MG63 (cell line): ENCODE measurements around the gene THSD7A. TPM values are rescaled to one million over a fixed set of nuclear protein-coding genes. Genes with fewer than 3 reads are reported as not detected.

ENCODE experiments used
- DNase-seq: peaks from one replicate; pipeline ENCODE4 v3.0.0-alpha.2; 2020
- H3K27me3 ChIP-seq: fragments of 250-450 bp; sonication (Bioruptor Pico); 2 replicates; pipeline ENCODE4 v1.5.1; 2020; ENCODE audit warnings: mild to moderate bottlenecking, moderate library complexity
- H3K36me3 ChIP-seq: fragments of 250-450 bp; sonication (Bioruptor Pico); 2 replicates; pipeline ENCODE4 v1.5.1; 2020; ENCODE audit warnings: mild to moderate bottlenecking, moderate library complexity
- H3K4me3 ChIP-seq: fragments of 250-450 bp; sonication (Bioruptor Pico); 2 replicates; pipeline ENCODE4 v1.5.1; 2020; ENCODE audit warnings: mild to moderate bottlenecking, moderate library complexity
- H3K9me3 ChIP-seq: fragments of 250-450 bp; sonication (Bioruptor Pico); 2 replicates; pipeline ENCODE4 v1.5.1; 2020; ENCODE audit warnings: mild to moderate bottlenecking, moderate library complexity
- total RNA-seq: library from RNA; depleted of rRNA; stranded (reverse); fragments of >200 nt; shearing (Covaris generic); gene quantifications from 2 replicates; pipeline ENCODE4 v1.2.3, GENCODE V29; 2014; ENCODE audit warnings: low replicate concordance

THSD7A gene
- total RNA-seq, 1 experiment from 2014 or later: not detected

- H3K9me3 ChIP-seq: no peaks in the 10 kb centered on the region
- DNase-seq: no peak
- H3K36me3 ChIP-seq: no peaks in the 10 kb centered on the region
- H3K27me3 ChIP-seq: no peaks in the 10 kb centered on the region
- H3K4me3 ChIP-seq: no peak overlapping the region
Observed at GRCh38 chr7:11601761-11602160, 230.2 kb downstream of the THSD7A start.

- H3K4me3 ChIP-seq: no peak overlapping the region
- no peak for DNase-seq
- no peaks in the 10 kb centered on the region for H3K9me3 ChIP-seq
- no peaks in the 10 kb centered on the region for H3K27me3 ChIP-seq
- H3K36me3 ChIP-seq: no peaks in the 10 kb centered on the region
Observed at GRCh38 chr7:11593322-11593721, 238.7 kb downstream of the THSD7A start.

- Histone ChIP-seq H3K27me3 (no peaks in the 10 kb centered on the region), H3K36me3 (no peaks in the 10 kb centered on the region), H3K9me3 (no peaks in the 10 kb centered on the region), H3K4me3 (no peak overlapping the region)
- no peak for DNase-seq
Observed at GRCh38 chr7:11592699-11593098, 239.3 kb downstream of the THSD7A start.

GRCh38 chr7:11591943-11592342 is 240.1 kb downstream of the THSD7A start:
- Histone ChIP-seq H3K9me3 (no peaks in the 10 kb centered on the region), H3K36me3 (no peaks in the 10 kb centered on the region), H3K4me3 (no peak overlapping the region), H3K27me3 (no peaks in the 10 kb centered on the region)
- DNase-seq: no peak

- Histone ChIP-seq H3K36me3 (no peaks in the 10 kb centered on the region), H3K4me3 (no peak overlapping the region), H3K27me3 (no peaks in the 10 kb centered on the region), H3K9me3 (no peaks in the 10 kb centered on the region)
- DNase-seq: no peak
Observed at GRCh38 chr7:11591055-11591633, 240.9 kb downstream of the THSD7A start.

- DNase-seq: no peak
- Histone ChIP-seq H3K27me3 (no peaks in the 10 kb centered on the region), H3K4me3 (no peak overlapping the region), H3K9me3 (no peaks in the 10 kb centered on the region), H3K36me3 (no peaks in the 10 kb centered on the region)
Observed at GRCh38 chr7:11589251-11589650, 242.7 kb downstream of the THSD7A start.

- no peak for DNase-seq
- H3K27me3 ChIP-seq: no peaks in the 10 kb centered on the region
Observed at GRCh38 chr7:11587814-11588213, 244.2 kb downstream of the THSD7A start.

GRCh38 chr7:11587048-11587447 is 244.9 kb downstream of the THSD7A start:
- Histone ChIP-seq H3K36me3 (no peaks in the 10 kb centered on the region), H3K27me3 (no peaks in the 10 kb centered on the region), H3K9me3 (no peaks in the 10 kb centered on the region), H3K4me3 (no peak overlapping the region)
- DNase-seq: no peak

More at GRCh38 chr7:11587814-11588213, 244.2 kb downstream of the THSD7A start:
- Histone ChIP-seq H3K4me3 (no peak overlapping the region), H3K36me3 (no peaks in the 10 kb centered on the region), H3K9me3 (no peaks in the 10 kb centered on the region)

GRCh38 chr7:11584406-11585031 is 247.5 kb downstream of the THSD7A start:
- Histone ChIP-seq H3K27me3 (no peaks in the 10 kb centered on the region), H3K36me3 (no peaks in the 10 kb centered on the region), H3K9me3 (no peaks in the 10 kb centered on the region), H3K4me3 (no peak overlapping the region)
- no peak for DNase-seq

GRCh38 chr7:11579141-11579540 is 252.9 kb downstream of the THSD7A start:
- no peak for DNase-seq
- no peak overlapping the region for H3K4me3 ChIP-seq
- no peaks in the 10 kb centered on the region for H3K36me3 ChIP-seq
- H3K9me3 ChIP-seq: no peaks in the 10 kb centered on the region
- H3K27me3 ChIP-seq: no peaks in the 10 kb centered on the region

- DNase-seq: no peak
- Histone ChIP-seq H3K4me3 (no peak overlapping the region), H3K9me3 (no peaks in the 10 kb centered on the region), H3K27me3 (no peaks in the 10 kb centered on the region), H3K36me3 (no peaks in the 10 kb centered on the region)
Observed at GRCh38 chr7:11576310-11576709, 255.7 kb downstream of the THSD7A start.

- no peaks in the 10 kb centered on the region for H3K9me3 ChIP-seq
- no peak for DNase-seq
- H3K4me3 ChIP-seq: no peak overlapping the region
- H3K36me3 ChIP-seq: no peaks in the 10 kb centered on the region
- H3K27me3 ChIP-seq: no peaks in the 10 kb centered on the region
Observed at GRCh38 chr7:11573128-11573750, 258.8 kb downstream of the THSD7A start.

- Histone ChIP-seq H3K27me3 (no peaks in the 10 kb centered on the region), H3K9me3 (no peaks in the 10 kb centered on the region), H3K4me3 (no peak overlapping the region), H3K36me3 (no peaks in the 10 kb centered on the region)
- no peak for DNase-seq
Observed at GRCh38 chr7:11570922-11571550, 261.0 kb downstream of the THSD7A start.

- no peaks in the 10 kb centered on the region for H3K27me3 ChIP-seq
- no peaks in the 10 kb centered on the region for H3K36me3 ChIP-seq
- no peak for DNase-seq
- no peak overlapping the region for H3K4me3 ChIP-seq
- no peaks in the 10 kb centered on the region for H3K9me3 ChIP-seq
Observed at GRCh38 chr7:11570205-11570604, 261.8 kb downstream of the THSD7A start.

- no peak for DNase-seq
- Histone ChIP-seq H3K4me3 (no peak overlapping the region), H3K27me3 (no peaks in the 10 kb centered on the region), H3K9me3 (no peaks in the 10 kb centered on the region), H3K36me3 (no peaks in the 10 kb centered on the region)
Observed at GRCh38 chr7:11567571-11567970, 264.4 kb downstream of the THSD7A start.

- H3K36me3 ChIP-seq: no peaks in the 10 kb centered on the region
- no peaks in the 10 kb centered on the region for H3K27me3 ChIP-seq
- H3K4me3 ChIP-seq: no peak overlapping the region
- H3K9me3 ChIP-seq: no peaks in the 10 kb centered on the region
- no peak for DNase-seq
Observed at GRCh38 chr7:11557627-11558026, 274.4 kb downstream of the THSD7A start.

- H3K36me3 ChIP-seq: no peaks in the 10 kb centered on the region
- no peak for DNase-seq
- H3K9me3 ChIP-seq: no peaks in the 10 kb centered on the region
- no peaks in the 10 kb centered on the region for H3K27me3 ChIP-seq
- no peak overlapping the region for H3K4me3 ChIP-seq
Observed at GRCh38 chr7:11552676-11553296, 279.2 kb downstream of the THSD7A start.
